BLaER1 treated with 17β-estradiol and CSF1 and Interleukin-3, amounts not matched to agents 10 nM and 100 nM (cell line): ENCODE results near the gene TTC9C.

Source experiments
- H3K27ac ChIP-seq, 11 experiments: shearing (Covaris generic); formaldehyde crosslinking; 2 replicates each; pipeline ENCODE4 v1.8.1; 2022
- H3K27me3 ChIP-seq, 11 experiments: shearing (Covaris generic); formaldehyde crosslinking; 2 replicates each; pipeline ENCODE4 v1.8.1; 2022
- H3K36me3 ChIP-seq, 11 experiments: shearing (Covaris generic); formaldehyde crosslinking; 2 replicates each; pipeline ENCODE4 v1.8.1; 2022
- H3K4me1 ChIP-seq, 10 experiments: shearing (Covaris generic); formaldehyde crosslinking; 2 replicates each; pipeline ENCODE4 v1.8.1; 2022
- H3K4me2 ChIP-seq, 11 experiments: shearing (Covaris generic); formaldehyde crosslinking; 2 replicates each; pipeline ENCODE4 v1.8.1; 2022
- H3K4me3 ChIP-seq, 10 experiments: shearing (Covaris generic); formaldehyde crosslinking; 2 replicates each; pipeline ENCODE4 v1.8.1; 2022
- H3K9ac ChIP-seq, 11 experiments: shearing (Covaris generic); formaldehyde crosslinking; 2 replicates each; pipeline ENCODE4 v1.8.1; 2022
- H3K9me3 ChIP-seq, 11 experiments: shearing (Covaris generic); formaldehyde crosslinking; replicated peaks in 1 of 11; 2 replicates each; pipeline ENCODE4 v1.8.1; 2022
- H4K20me1 ChIP-seq, 11 experiments: shearing (Covaris generic); formaldehyde crosslinking; 2 replicates each; pipeline ENCODE4 v1.8.1; 2022
- Cebpa-rat ChIP-seq, 11 experiments: shearing (Covaris generic); IDR thresholded peaks; 2 replicates each; pipeline ENCODE4 v1.8.1; 2022

The TTC9C gene

GRCh38 chr11:62775646-62776045 lies 47.4 kb downstream of the TTC9C start:
- Histone ChIP-seq H3K36me3 (peaks cover 32 to 74% (median 49%) of the 10 kb centered on the region in 11 experiments), H3K9me3 (no peaks in the 10 kb centered on the region), H3K27ac (peak overlapping the region in 7 of 11 experiments; percentile 6 to 68 (median 49); a peak in 11 of 22 replicates), H3K27me3 (no peaks in the 10 kb centered on the region), H4K20me1 (peaks cover 0 to 4% (median 0%) of the 10 kb centered on the region in 11 experiments; a peak in 1 of 22 replicates), H3K4me2 (peak overlapping the region in 5 of 11 experiments; percentile 0 to 62 (median 28); a peak in 6 of 22 replicates), H3K4me3 (no peak overlapping the region), H3K4me1 (peaks cover 14 to 58% (median 43%) of the 10 kb centered on the region in 10 experiments), H3K9ac (peak overlapping the region in 10 of 11 experiments; percentile 4 to 56 (median 28); a peak in 11 of 22 replicates)
- no peak for TF ChIP-seq Cebpa-rat (IDR thresholded peaks at IDR 0.05)

- H4K20me1 ChIP-seq: peaks cover 0 to 4% (median 0%) of the 10 kb centered on the region in 11 experiments; a peak in 2 of 22 replicates
- H3K4me3 ChIP-seq: no peak overlapping the region
- H3K27ac ChIP-seq: peak overlapping the region in 4 of 11 experiments; percentile 9 to 43 (median 32); a peak in 6 of 22 replicates
- no peaks in the 10 kb centered on the region for H3K27me3 ChIP-seq
- H3K4me2 ChIP-seq: peak overlapping the region in 4 of 11 experiments; percentile 11 to 67 (median 47); a peak in 10 of 22 replicates
- H3K36me3 ChIP-seq: peaks cover 39 to 89% (median 59%) of the 10 kb centered on the region in 11 experiments
- TF ChIP-seq Cebpa-rat (IDR thresholded peaks at IDR 0.05): no peak
- no peaks in the 10 kb centered on the region for H3K9me3 ChIP-seq
- peaks cover 3 to 50% (median 33%) of the 10 kb centered on the region in 10 experiments; a peak in 19 of 20 replicates for H3K4me1 ChIP-seq
- H3K9ac ChIP-seq: peak overlapping the region in 10 of 11 experiments; percentile 14 to 68 (median 38); a peak in 15 of 22 replicates
These were observed 49.1 kb downstream of the TTC9C start for GRCh38 chr11:62777389-62777788.

- no peak overlapping the region for H3K4me3 ChIP-seq
- no peak for TF ChIP-seq Cebpa-rat (IDR thresholded peaks at IDR 0.05)
- H3K9me3 ChIP-seq: no peaks in the 10 kb centered on the region
- H3K27ac ChIP-seq: peak overlapping the region in 1 of 11 experiments; percentile 13; a peak in 1 of 22 replicates
- H3K36me3 ChIP-seq: peaks cover 45 to 97% (median 68%) of the 10 kb centered on the region in 11 experiments
- H3K4me1 ChIP-seq: peaks cover 0 to 39% (median 24%) of the 10 kb centered on the region in 10 experiments; a peak in 17 of 20 replicates
- H4K20me1 ChIP-seq: peaks cover 0 to 7% (median 0%) of the 10 kb centered on the region in 11 experiments; a peak in 2 of 22 replicates
- peak overlapping the region in 4 of 11 experiments; percentile 14 to 47 (median 18); a peak in 1 of 22 replicates for H3K9ac ChIP-seq
- no peak overlapping the region for H3K4me2 ChIP-seq
- H3K27me3 ChIP-seq: no peaks in the 10 kb centered on the region
These were observed 50.2 kb downstream of the TTC9C start for GRCh38 chr11:62778441-62778840.

- Histone ChIP-seq H3K4me1 (peaks cover 7 to 13% (median 10%) of the 10 kb centered on the region in 10 experiments), H4K20me1 (peaks cover 0 to 7% (median 0%) of the 10 kb centered on the region in 11 experiments; a peak in 3 of 22 replicates), H3K9ac (no peak overlapping the region), H3K27ac (no peak overlapping the region), H3K4me3 (no peak overlapping the region), H3K4me2 (no peak overlapping the region), H3K9me3 (no peaks in the 10 kb centered on the region), H3K36me3 (peaks cover 25 to 80% (median 58%) of the 10 kb centered on the region in 11 experiments), H3K27me3 (no peaks in the 10 kb centered on the region)
- no peak for TF ChIP-seq Cebpa-rat (IDR thresholded peaks at IDR 0.05)
These were observed 54.5 kb downstream of the TTC9C start for GRCh38 chr11:62782753-62783152.

- peaks cover 31 to 72% (median 61%) of the 10 kb centered on the region in 11 experiments for H3K36me3 ChIP-seq
- H3K4me3 ChIP-seq: peak overlapping the region; percentile 83 to 99 (median 95)
- peak overlapping the region; percentile 83 to 96 (median 92) for H3K27ac ChIP-seq
- H3K9me3 ChIP-seq: no peaks in the 10 kb centered on the region
- peak overlapping the region; percentile 77 to 98 (median 93) for H3K4me2 ChIP-seq
- no peaks in the 10 kb centered on the region for H3K27me3 ChIP-seq
- no peak for TF ChIP-seq Cebpa-rat (IDR thresholded peaks at IDR 0.05)
- H4K20me1 ChIP-seq: peaks cover 0 to 41% (median 21%) of the 10 kb centered on the region in 11 experiments; a peak in 14 of 22 replicates
- H3K4me1 ChIP-seq: peaks cover 38 to 43% (median 42%) of the 10 kb centered on the region in 10 experiments
- H3K9ac ChIP-seq: peak overlapping the region; percentile 86 to 97 (median 95)
These were observed 58.2 kb downstream of the TTC9C start for GRCh38 chr11:62786318-62787004.

GRCh38 chr11:62787005-62787759 lies 58.9 kb downstream of the TTC9C start, which contains the start of gene TMEM179B:
TMEM179B (plus strand) TSS chr11:62787402; CDS start chr11:62787432, 30 bp downstream.
- Histone ChIP-seq H3K4me3 (peak within 1 kb of the TSS; percentile 83 to 99 (median 95)), H3K4me2 (peak within 1 kb of the TSS; percentile 77 to 98 (median 95)), H3K9ac (peak within 1 kb of the TSS; percentile 86 to 97 (median 95)), H3K4me1 (peaks cover 40 to 46% (median 44%) of the 10 kb centered on the region in 10 experiments), H3K9me3 (no peaks in the 10 kb centered on the region), H3K36me3 (peaks cover 27 to 68% (median 58%) of the 10 kb centered on the region in 11 experiments), H3K27me3 (no peaks in the 10 kb centered on the region), H4K20me1 (peaks cover 0 to 43% (median 22%) of the 10 kb centered on the region in 11 experiments; a peak in 14 of 22 replicates), H3K27ac (peak within 1 kb of the TSS; percentile 83 to 96 (median 92))
- no peak for TF ChIP-seq Cebpa-rat (IDR thresholded peaks at IDR 0.05)
